Measurements from ENCODE around the gene TUSC2.

The TUSC2 gene

GRCh38 chr3:50341537-50341936 lies 13.5 kb upstream of the TUSC2 start (continued):
- TF ChIP-seq POU6F1 (CRISPR knock-in tag; IDR thresholded peaks at IDR 0.05; ENCODE audit: borderline replicate concordance, low read depth) (no peak), RARB (CRISPR knock-in tag; IDR thresholded peaks at IDR 0.05) (no peak), ISL1 (CRISPR knock-in tag; IDR thresholded peaks at IDR 0.05) (no peak)

DNA sequence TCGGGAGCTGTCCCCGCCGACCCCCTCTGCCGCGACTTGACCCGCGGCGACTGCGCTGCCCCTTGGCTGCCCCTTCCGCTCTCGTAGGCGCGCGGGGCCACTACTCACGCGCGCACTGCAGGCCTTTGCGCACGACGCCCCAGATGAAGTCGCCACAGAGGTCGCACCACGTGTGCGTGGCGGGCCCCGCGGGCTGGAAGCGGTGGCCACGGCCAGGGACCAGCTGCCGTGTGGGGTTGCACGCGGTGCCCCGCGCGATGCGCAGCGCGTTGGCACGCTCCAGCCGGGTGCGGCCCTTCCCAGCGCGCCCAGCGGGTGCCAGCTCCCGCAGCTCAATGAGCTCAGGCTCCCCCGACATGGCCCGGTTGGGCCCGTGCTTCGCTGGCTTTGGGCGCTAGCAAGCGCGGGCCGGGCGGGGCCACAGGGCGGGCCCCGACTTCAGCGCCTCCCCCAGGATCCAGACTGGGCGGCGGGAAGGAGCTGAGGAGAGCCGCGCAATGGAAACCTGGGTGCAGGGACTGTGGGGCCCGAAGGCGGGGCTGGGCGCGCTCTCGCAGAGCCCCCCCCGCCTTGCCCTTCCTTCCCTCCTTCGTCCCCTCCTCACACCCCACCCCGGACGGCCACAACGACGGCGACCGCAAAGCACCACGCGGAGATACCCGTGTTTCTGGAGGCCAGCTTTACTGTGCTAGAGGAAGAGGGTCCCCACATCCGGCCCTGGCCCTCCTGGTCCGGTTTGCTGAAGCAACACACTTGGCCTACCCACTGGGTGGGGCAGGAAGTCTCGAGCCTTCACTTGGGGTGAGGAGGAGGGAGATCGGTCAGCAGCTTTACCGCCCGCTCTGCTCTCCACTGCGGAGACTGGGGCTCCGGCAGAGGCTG lies 12.7 kb upstream of the TUSC2 start, which contains the start of gene RASSF1:
TSS of gene RASSF1 (minus strand) at position 389 of the 882 bp plus-strand sequence. CDS start at position 358, 31 bp downstream.
- no peak for TF ChIP-seq ESRRG (CRISPR knock-in tag; IDR thresholded peaks at IDR 0.05)
- no peak for TF ChIP-seq ARNTL (CRISPR knock-in tag; IDR thresholded peaks at IDR 0.05; ENCODE audit: borderline replicate concordance, low read depth)
- no peak for TF ChIP-seq ZC3H10 (CRISPR knock-in tag; IDR thresholded peaks at IDR 0.05)
- no peak for TF ChIP-seq OSR1 (CRISPR knock-in tag; IDR thresholded peaks at IDR 0.05)
- no peak for TF ChIP-seq TOX (CRISPR knock-in tag; IDR thresholded peaks at IDR 0.05; ENCODE audit: borderline replicate concordance)
- no peak for TF ChIP-seq BACH2 (CRISPR knock-in tag; IDR thresholded peaks at IDR 0.05; ENCODE audit: borderline replicate concordance)
- TF ChIP-seq ZNF565 (CRISPR knock-in tag; conservative IDR thresholded peaks at IDR 0.05; ENCODE audit: low read depth): no peak
- TF ChIP-seq CSDC2 (CRISPR knock-in tag; IDR thresholded peaks at IDR 0.05): no peak
- TF ChIP-seq SNAI2 (CRISPR knock-in tag; IDR thresholded peaks at IDR 0.05): no peak
- no peak for TF ChIP-seq PATZ1 (CRISPR knock-in tag; IDR thresholded peaks at IDR 0.05; ENCODE audit: borderline replicate concordance)
- TF ChIP-seq, protein P1, sequence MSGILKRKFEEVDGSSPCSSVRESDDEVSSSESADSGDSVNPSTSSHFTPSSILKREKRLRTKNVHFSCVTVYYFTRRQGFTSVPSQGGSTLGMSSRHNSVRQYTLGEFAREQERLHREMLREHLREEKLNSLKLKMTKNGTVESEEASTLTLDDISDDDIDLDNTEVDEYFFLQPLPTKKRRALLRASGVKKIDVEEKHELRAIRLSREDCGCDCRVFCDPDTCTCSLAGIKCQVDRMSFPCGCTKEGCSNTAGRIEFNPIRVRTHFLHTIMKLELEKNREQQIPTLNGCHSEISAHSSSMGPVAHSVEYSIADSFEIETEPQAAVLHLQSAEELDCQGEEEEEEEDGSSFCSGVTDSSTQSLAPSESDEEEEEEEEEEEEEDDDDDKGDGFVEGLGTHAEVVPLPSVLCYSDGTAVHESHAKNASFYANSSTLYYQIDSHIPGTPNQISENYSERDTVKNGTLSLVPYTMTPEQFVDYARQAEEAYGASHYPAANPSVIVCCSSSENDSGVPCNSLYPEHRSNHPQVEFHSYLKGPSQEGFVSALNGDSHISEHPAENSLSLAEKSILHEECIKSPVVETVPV (CRISPR knock-in tag; IDR thresholded peaks at IDR 0.05): no peak
- no peak for TF ChIP-seq ZFP3 (CRISPR knock-in tag; IDR thresholded peaks at IDR 0.05)
- TF ChIP-seq TSHZ2 (CRISPR knock-in tag; IDR thresholded peaks at IDR 0.05): no peak
- TF ChIP-seq TCF4 (CRISPR knock-in tag; IDR thresholded peaks at IDR 0.05; ENCODE audit: borderline replicate concordance): no peak
- TF ChIP-seq, protein P2, sequence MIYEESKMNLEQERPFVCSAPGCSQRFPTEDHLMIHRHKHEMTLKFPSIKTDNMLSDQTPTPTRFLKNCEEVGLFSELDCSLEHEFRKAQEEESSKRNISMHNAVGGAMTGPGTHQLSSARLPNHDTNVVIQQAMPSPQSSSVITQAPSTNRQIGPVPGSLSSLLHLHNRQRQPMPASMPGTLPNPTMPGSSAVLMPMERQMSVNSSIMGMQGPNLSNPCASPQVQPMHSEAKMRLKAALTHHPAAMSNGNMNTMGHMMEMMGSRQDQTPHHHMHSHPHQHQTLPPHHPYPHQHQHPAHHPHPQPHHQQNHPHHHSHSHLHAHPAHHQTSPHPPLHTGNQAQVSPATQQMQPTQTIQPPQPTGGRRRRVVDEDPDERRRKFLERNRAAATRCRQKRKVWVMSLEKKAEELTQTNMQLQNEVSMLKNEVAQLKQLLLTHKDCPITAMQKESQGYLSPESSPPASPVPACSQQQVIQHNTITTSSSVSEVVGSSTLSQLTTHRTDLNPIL (CRISPR knock-in tag; IDR thresholded peaks at IDR 0.05; ENCODE audit: low read depth): no peak
- no peak for TF ChIP-seq GLIS3 (CRISPR knock-in tag; IDR thresholded peaks at IDR 0.05)
- no peak for TF ChIP-seq ZNF8 (CRISPR knock-in tag; IDR thresholded peaks at IDR 0.05)
- no peak for ATAC-seq

DNA sequence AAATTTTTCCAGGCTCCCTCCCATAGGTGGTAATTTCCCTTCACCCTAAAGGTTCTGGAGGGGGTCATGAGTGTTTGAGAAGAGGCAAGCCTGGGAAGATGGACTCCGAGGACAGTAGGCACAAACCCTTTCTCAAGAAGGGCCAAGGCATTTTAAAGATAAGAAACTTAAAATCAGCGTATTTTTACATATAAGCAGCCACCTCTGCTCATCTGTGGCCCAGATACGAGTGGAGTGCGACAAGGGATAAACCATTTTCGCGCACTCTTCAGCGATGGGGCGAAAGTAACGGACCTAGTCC lies 12.1 kb upstream of the TUSC2 start:
- ATAC-seq: no peak
- TF ChIP-seq TOX (CRISPR knock-in tag; IDR thresholded peaks at IDR 0.05; ENCODE audit: borderline replicate concordance) (no peak), ARNTL (CRISPR knock-in tag; IDR thresholded peaks at IDR 0.05; ENCODE audit: borderline replicate concordance, low read depth) (no peak), ZNF8 (CRISPR knock-in tag; IDR thresholded peaks at IDR 0.05) (no peak), TCF4 (CRISPR knock-in tag; IDR thresholded peaks at IDR 0.05; ENCODE audit: borderline replicate concordance) (no peak), RARB (CRISPR knock-in tag; IDR thresholded peaks at IDR 0.05) (no peak), GLIS3 (CRISPR knock-in tag; IDR thresholded peaks at IDR 0.05) (no peak)

Measured in SK-N-SH treated with all-trans-retinoic acid at 6 μM for 48 hours (cell line).